Progenitor cell of endocrine pancreas (in vitro differentiated cells): ENCODE data around the gene TRIM8. TPM values are rescaled to one million over a fixed set of nuclear protein-coding genes. Genes with fewer than 3 reads are reported as not detected.

Source experiments
- DNase-seq: peaks from one replicate; pipeline ENCODE4 v3.0.0; 2021; ENCODE audit warnings: low spot score; ENCODE audit not compliant: unreplicated experiment
- H3K27ac Mint-ChIP-seq: 2 replicates; pipeline ENCODE4 v1.8.0; 2021; ENCODE audit warnings: mild to moderate bottlenecking, moderate library complexity, mixed read lengths
- H3K27me3 Mint-ChIP-seq: 2 replicates; pipeline ENCODE4 v1.8.0; 2021; ENCODE audit warnings: mixed read lengths
- H3K36me3 Mint-ChIP-seq: 2 replicates; pipeline ENCODE4 v1.8.0; 2022; ENCODE audit warnings: mixed read lengths; ENCODE audit not compliant: insufficient read depth
- H3K4me1 Mint-ChIP-seq: 2 replicates; pipeline ENCODE4 v1.8.0; 2021; ENCODE audit warnings: low read depth, mixed read lengths
- H3K4me3 Mint-ChIP-seq: 2 replicates; pipeline ENCODE4 v1.8.0; 2021; ENCODE audit warnings: low read depth, mild to moderate bottlenecking, moderate library complexity, mixed read lengths
- H3K9me3 Mint-ChIP-seq: 2 replicates; pipeline ENCODE4 v1.8.0; 2021; ENCODE audit warnings: low read depth, mixed read lengths
- total RNA-seq: library from RNA; stranded (reverse); gene quantifications from 2 replicates; pipeline ENCODE4 v1.2.1, GENCODE V29; 2021
- TF ChIP-seq, protein P1 (sequence below): fragments of 200-600 bp; sonication (generic); IDR thresholded peaks from one replicate; pipeline ENCODE4 v1.5.0; 2021; ENCODE audit warnings: antibody characterized with exemption, mild to moderate bottlenecking; ENCODE audit not compliant: unreplicated experiment

TRIM8 gene
- total RNA-seq, 1 donor from 2014 or later = 66.1 TPM

DNA sequence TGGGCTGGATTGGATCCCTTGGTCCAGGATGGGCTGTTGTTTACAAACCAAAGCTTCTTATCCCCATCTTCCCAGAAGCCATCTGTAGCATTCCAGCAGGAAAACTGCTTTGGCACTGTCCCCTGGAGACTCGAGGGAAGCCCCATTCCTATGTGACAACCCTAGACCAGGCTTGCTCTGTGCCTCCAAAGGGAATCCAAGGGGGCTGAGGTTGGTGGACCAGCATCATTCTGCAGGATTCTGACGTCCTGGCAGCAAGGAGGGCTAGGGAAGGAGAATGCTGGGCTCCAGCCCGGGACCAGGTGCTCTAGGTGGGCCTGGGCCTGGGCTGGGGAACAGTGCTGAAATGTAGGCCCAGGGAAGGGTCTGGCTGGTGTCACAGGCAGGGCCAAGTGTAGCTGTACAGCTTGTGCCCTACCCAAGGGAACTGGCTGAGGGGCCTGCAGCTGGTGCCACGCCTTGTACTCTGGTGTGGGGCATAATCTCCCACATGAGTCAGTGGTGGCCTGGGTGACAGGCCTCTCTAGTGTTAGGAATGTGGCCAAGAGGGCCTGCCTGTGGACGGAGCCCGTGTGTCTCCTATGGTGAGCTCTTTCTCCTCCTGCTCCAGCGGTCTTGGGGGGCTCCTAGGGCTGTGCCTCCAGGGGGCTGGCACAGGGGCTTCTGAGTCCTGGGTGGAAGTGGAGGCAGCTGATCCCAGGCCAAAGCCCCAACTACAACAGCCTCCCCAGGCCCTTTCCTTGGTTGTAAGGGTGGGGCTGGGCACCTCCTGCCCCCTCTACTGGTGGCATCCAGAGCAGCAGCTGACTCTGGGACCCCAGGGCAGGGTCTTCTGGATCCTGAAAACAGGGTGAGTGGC lies 25.2 kb downstream of the TRIM8 start:
- Mint-ChIP-seq H3K27me3 (peaks cover 3% of the 10 kb centered on the region), H3K4me3 (no peak overlapping the region), H3K4me1 (peaks cover 13% of the 10 kb centered on the region), H3K36me3 (no peaks in the 10 kb centered on the region), H3K27ac (no peak overlapping the region), H3K9me3 (no peaks in the 10 kb centered on the region)
- DNase-seq = no peak
- TF ChIP-seq, protein P1, sequence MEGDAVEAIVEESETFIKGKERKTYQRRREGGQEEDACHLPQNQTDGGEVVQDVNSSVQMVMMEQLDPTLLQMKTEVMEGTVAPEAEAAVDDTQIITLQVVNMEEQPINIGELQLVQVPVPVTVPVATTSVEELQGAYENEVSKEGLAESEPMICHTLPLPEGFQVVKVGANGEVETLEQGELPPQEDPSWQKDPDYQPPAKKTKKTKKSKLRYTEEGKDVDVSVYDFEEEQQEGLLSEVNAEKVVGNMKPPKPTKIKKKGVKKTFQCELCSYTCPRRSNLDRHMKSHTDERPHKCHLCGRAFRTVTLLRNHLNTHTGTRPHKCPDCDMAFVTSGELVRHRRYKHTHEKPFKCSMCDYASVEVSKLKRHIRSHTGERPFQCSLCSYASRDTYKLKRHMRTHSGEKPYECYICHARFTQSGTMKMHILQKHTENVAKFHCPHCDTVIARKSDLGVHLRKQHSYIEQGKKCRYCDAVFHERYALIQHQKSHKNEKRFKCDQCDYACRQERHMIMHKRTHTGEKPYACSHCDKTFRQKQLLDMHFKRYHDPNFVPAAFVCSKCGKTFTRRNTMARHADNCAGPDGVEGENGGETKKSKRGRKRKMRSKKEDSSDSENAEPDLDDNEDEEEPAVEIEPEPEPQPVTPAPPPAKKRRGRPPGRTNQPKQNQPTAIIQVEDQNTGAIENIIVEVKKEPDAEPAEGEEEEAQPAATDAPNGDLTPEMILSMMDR = peak; percentile 38

DNA sequence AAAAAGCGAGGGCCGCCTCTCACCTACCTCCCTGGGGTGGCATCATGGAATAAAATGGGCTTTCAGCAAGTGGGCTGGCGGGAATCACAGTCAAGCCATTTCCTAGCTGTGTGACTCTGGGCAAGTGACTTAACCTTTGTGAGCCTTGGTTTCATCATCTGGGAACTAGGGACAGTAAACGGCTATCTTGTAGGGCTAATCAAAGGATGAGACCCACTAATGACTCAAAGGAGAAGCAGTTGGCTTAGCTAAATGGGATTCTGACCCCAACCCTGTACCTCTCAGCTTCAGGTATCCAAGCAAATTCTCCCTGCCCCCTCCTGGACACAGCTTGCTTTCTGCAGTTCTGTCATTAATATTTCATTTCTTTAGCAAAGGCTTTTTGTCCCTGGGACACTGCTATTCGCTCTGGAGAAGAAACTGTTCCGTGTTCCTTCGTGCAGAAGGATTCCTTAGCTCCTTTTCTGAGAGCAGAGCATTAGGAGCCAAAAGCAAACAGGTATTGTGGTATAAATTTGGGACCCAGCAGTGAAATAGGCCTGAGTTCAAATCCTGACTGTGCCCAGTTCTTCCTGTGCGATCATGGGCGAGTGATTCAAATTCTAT lies 25.9 kb downstream of the TRIM8 start:
- no peak for DNase-seq
- no peaks in the 10 kb centered on the region for H3K36me3 Mint-ChIP-seq
- H3K4me1 Mint-ChIP-seq = peaks cover 20% of the 10 kb centered on the region
- no peaks in the 10 kb centered on the region for H3K9me3 Mint-ChIP-seq
- no peak overlapping the region for H3K27ac Mint-ChIP-seq
- peaks cover 3% of the 10 kb centered on the region for H3K27me3 Mint-ChIP-seq
- H3K4me3 Mint-ChIP-seq = no peak overlapping the region
- TF ChIP-seq, protein P1 = no peak

DNA sequence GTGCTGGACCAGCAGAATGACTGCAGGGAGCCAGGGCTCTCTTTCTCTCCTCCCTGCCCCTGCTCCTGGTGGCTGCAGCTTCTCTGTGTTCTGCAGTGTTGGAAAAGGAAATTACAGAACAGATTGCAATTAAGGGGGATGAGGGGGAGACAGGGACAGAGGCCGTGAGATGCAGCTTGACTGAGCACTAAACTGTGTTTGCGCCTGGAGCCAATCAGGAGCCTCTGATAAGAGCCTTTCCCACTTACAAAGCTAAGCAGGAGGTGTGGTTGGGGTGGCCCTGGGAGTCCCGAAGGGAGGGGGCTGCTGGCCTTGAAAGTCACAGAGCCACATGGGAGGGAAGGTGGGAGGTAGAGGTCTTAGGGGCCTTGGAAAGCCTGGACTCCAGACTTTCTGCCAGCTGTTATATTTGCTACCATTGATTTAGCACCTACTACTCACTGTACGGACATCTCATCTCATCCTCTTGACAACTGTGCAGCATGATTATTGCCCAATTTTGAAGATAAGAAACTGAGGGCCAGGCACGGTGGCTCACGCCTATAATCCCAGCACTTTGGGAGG lies 26.7 kb downstream of the TRIM8 start:
- Mint-ChIP-seq H3K27ac (no peak overlapping the region), H3K4me1 (peaks cover 27% of the 10 kb centered on the region), H3K36me3 (no peaks in the 10 kb centered on the region), H3K4me3 (no peak overlapping the region), H3K27me3 (peaks cover 3% of the 10 kb centered on the region), H3K9me3 (no peaks in the 10 kb centered on the region)
- no peak for DNase-seq
- TF ChIP-seq, protein P1 = no peak

DNA sequence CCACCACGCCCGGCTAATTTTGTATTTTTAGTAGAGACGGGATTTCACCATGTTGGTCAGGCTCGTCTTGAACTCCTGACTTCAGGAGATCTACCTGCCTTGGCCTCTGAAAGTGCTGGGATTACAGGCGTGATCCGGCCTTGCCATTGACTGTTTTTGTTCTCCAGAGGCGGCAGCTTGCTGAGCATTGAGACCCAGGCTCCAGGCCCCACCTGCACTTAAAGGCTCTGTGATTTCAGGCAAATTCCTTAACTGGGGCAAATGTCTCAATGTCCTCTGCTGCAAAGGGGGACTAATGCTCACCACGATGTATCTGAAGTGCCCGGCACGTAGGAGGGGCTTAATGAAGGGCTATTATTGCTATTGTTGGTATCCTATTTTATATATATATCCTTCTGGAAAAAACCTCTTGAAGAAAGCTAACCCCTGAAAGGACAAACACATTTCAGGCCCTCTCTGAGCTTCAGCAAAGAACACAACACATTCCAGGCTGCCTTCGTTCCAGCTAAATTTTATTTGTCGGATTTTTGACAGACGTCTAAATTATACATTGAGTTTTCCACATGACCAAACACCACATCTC lies 29.0 kb downstream of the TRIM8 start:
- Mint-ChIP-seq H3K36me3 (no peaks in the 10 kb centered on the region), H3K27ac (peak overlapping the region; percentile 4)

More for the DNA sequence above, 29.0 kb downstream of the TRIM8 start:
- no peak overlapping the region for H3K4me3 Mint-ChIP-seq
- H3K4me1 Mint-ChIP-seq = peaks cover 41% of the 10 kb centered on the region
- H3K9me3 Mint-ChIP-seq = no peaks in the 10 kb centered on the region
- H3K27me3 Mint-ChIP-seq = no peaks in the 10 kb centered on the region
- TF ChIP-seq, protein P1 = no peak
- DNase-seq = no peak
